ENCODE measurements around the gene LHFPL6. TPM values are rescaled to one million over a fixed set of nuclear protein-coding genes. Genes with fewer than 3 reads are reported as not detected.
A peak's percentile ranks its signal among the peaks of the same experiment; 100 is the strongest.

The LHFPL6 gene
- total RNA-seq, 2 donors from 2014 or later = 58.2 to 67.2 TPM

- DNase-seq (no peak), ATAC-seq (no peak)
- intact Hi-C loops (cut with DNase I) = no loop called here
Observed at GRCh38 chr13:39496506-39496905, 106.5 kb downstream of the LHFPL6 start.

- no peak for ATAC-seq
- intact Hi-C loops (cut with DNase I) = no loop called here
- DNase-seq = no peak
Observed at GRCh38 chr13:39494633-39495032, 108.4 kb downstream of the LHFPL6 start.

DNA sequence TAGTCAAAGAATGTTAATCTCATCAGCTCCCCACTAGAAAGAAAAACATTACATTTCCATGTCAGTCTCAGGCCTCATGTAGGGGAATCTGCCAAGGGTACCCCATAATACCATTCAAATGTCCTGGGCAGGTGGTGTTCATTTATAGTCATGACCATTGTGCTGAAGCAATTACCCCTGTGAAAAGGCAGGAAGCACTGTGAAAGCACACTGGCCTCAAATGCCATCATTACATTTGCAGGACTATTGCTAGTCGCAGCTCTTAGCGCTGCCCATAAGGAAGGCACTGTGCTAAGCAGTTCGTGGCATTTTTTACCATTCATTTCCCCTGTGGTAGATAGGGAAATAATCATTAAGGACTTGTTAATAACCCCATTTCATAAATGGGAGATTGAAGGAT lies 109.0 kb downstream of the LHFPL6 start:
- intact Hi-C loops (cut with DNase I) = no loop called here
- ATAC-seq (no peak), DNase-seq (no peak)

GRCh38 chr13:39490136-39490535 lies 112.9 kb downstream of the LHFPL6 start:
- intact Hi-C loops (cut with DNase I) = no loop called here
- DNase-seq (no peak), ATAC-seq (no peak)

- intact Hi-C loops (cut with DNase I) = no loop called here
- ATAC-seq = no peak
- DNase-seq = no peak
Observed at GRCh38 chr13:39486758-39487157, 116.2 kb downstream of the LHFPL6 start.

- intact Hi-C loops (cut with DNase I) = no loop called here
- ATAC-seq = no peak
- DNase-seq = no peak
Observed at GRCh38 chr13:39485314-39485700, 117.7 kb downstream of the LHFPL6 start.

DNA sequence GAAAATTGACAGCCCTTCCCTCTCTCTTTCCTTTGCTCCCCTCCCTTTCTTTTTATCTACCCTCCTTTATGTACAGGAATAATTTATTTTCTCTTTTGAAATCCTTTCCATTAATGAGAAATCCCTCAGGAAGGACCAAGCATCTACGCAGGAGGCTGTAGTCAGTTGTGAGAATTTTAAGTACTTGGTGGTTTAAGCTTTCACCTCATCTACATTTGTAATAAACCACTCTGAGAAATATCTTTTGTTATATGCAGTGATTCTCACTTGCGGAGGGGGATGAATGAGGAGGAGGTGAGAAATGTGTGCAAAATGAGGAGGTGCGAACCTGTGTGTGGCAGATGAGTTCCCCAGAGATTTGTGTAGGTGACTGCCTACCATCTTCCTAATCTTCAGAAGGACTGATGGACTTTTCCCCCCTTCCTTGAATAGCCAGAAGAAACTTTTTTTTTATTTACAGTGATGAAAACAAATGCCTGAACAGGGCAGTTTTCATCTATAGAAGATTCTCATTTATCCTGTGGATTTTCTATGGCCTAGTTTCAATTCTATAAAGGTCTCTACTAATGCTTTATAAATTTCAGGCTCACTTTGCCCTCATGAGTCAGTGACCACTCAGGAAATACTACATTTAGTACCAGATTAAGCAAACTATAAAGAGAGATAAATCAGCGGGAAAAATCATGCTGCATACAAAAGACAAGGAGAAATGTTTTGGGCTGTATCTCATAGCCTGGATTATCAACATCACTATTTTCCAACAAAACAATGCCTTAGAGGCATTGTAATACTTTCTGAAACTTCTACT lies 118.3 kb downstream of the LHFPL6 start:
- intact Hi-C loops (cut with DNase I) = no loop called here
- no peak for ATAC-seq
- DNase-seq = no peak

GRCh38 chr13:39483326-39483725 lies 119.7 kb downstream of the LHFPL6 start:
- ATAC-seq (no peak), DNase-seq (no peak)
- intact Hi-C loops (cut with DNase I) = no loop called here

- ATAC-seq (no peak), DNase-seq (peak; percentile 31)
- intact Hi-C loops (cut with DNase I) = no loop called here
Observed at GRCh38 chr13:39481491-39481890, 121.5 kb downstream of the LHFPL6 start.

- intact Hi-C loops (cut with DNase I) = no loop called here
- ATAC-seq (peak in 1 of 2 donors; percentile 48), DNase-seq (no peak)
Observed at GRCh38 chr13:39474600-39474999, 128.4 kb downstream of the LHFPL6 start.

DNA sequence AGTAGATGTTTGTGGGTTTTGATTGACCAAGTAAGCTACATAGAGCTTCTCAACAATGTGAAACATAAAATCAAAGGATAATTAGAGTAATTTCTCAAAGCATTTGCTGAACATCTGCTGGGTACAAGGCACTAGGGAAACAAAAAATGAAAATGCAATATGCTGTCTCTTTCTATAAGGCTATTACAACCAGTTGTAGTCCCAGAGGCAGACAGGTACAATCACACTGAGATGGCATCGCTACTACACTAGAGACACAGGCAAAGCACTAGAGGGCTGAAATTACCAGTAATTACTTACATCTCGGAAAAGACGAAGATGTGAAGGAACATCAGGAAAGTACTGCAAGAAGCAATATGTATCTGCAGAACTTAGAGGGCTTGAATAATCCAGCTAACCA lies 133.3 kb downstream of the LHFPL6 start:
- ATAC-seq (no peak), DNase-seq (no peak)
- intact Hi-C loops (cut with DNase I) = no loop called here

DNA sequence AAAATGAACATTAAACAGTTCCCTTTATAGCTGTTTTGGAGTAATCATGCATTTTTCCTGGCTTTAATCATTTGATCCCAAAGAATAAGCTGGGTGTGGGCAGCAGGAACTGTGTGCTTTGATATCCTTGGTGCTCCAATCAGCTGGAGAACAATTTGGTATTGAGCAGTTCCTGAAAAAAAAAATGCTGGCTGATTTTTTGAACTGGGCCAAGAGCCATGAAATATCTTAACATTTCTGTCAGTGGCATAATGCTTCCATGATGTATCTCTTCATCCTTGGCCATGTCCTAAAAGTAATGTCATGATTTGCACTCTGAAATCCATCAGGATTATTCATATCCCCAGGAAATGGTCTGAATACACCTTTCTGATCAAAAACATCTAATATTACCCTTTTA lies 134.7 kb downstream of the LHFPL6 start:
- intact Hi-C loops (cut with DNase I) = no loop called here
- no peak for ATAC-seq
- DNase-seq = no peak

DNA sequence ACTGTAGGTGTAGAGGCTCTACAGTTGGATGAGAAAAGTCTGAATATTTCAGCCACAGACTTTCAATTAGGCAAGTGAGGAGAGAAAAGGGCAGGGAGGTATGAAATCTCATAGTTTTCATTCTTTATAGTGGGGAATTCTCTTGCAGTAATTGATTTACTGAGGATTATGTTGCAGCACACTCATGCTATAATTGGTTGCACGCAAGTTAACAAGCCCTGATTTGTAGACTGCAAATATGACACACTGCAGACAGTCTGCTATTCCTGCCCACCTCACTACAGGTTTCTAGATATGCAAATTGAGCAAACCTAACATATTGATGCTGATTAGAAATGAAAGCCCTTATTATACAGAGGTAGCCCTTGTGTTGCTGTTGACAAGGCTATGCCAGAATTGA lies 139.4 kb downstream of the LHFPL6 start:
- ATAC-seq (no peak), DNase-seq (no peak)
- intact Hi-C loops (cut with DNase I) = no loop called here

GRCh38 chr13:39462906-39463305 lies 140.1 kb downstream of the LHFPL6 start:
- ATAC-seq (no peak), DNase-seq (no peak)
- intact Hi-C loops (cut with DNase I) = no loop called here

DNA sequence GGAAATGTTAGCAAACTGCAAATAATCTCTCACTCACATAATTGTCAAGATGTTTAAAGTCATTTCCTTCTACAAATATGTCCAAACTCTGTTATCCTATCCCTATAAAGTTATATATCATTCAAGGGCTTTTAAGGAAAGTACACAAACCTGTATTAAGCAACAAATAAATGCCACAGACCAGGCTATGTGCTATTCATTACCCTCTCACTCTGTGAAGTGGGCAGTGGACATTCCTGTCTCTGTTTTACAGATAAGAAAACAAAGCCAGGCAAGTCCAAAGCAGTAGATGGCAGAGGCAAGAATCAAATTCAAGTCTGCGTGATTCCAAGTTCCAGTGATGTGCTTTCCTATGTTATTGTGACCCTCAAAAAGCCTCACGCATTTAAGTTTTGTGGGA lies 140.6 kb downstream of the LHFPL6 start:
- intact Hi-C loops (cut with DNase I) = no loop called here
- ATAC-seq (peak; percentile 59 to 80), DNase-seq (no peak)

DNA sequence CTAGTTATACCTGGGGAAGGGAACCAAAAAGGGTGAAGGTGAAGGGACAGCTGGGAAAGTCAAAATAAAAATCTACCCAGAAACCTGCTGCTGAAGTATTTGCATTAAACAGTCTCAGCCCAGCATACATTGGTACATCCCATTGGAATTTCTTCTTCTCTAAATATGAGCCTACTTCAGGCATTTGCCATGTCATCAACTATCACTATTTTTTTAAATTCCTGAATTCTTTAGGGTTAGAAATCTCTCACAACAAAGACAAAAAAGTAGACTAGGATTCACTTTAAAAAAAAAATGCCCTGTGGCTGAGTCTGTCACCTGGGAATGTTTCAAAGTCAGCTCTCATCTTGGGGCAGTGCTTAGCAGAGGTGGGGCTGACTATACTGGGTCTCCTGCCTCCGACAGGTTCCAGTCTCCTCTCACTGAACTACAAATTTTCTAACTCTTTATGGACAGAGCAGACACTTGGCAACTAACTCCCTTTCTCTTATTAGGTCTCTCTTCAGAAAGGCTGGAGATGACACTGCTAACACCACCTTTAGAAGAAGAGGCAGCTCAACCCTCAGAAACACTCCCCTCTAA lies 141.2 kb downstream of the LHFPL6 start:
- ATAC-seq = peak in 1 of 2 donors; percentile 24
- intact Hi-C loops (cut with DNase I) = no loop called here
- no peak for DNase-seq

DNA sequence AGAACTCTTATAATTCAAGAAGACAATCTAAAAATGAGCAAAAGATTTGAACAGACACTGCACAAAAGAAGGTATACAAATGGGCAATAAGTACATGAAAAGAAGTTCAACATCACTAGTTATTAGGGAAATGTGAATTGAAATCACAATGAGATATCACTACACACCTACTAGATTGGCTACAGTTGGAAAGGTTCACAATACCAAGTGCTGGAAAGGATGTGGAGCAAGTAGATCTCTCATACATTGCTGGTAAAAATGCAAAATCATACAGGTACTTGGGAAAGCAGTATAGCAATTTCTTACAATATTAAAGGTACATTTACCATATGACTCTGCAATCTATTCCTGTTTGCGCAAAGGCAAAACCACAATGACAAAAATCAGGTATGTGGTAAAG lies 145.7 kb downstream of the LHFPL6 start:
- intact Hi-C loops (cut with DNase I) = no loop called here
- ATAC-seq = no peak

DNA sequence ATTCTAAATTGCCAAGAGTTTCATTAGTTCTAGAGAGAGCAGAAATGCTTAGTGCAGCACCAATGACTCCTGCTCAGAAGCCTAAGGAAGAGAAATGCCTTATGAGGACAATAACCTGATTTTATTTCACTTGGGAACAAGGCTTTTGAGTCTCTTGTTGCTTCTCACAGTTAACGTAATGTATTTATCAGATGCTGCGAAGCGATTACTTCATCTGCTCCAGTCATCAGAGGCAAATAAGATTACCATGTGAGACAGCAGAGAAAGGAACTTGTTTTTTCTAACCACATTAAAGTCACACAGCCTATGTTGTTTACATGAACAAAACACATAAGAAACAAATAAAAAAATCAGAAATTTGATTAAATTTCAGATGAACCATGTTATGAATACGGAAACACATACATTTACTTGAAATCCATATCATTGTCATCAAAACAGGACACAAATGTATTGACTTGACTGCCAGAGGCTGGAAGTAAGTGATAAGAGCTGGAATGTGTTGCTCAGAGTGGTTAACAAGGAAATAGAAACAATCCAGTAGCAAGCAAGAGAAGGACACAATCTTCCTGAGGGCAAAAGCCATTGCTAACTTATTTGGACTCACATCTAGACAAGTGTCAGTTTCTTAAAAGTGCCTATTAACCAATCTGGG lies 147.3 kb downstream of the LHFPL6 start:
- no peak for ATAC-seq
- no peak for DNase-seq
- intact Hi-C loops (cut with DNase I) = no loop called here

More for the DNA sequence above, 145.7 kb downstream of the LHFPL6 start:
- no peak for DNase-seq

GRCh38 chr13:39452834-39453233 lies 150.2 kb downstream of the LHFPL6 start:
- peak; percentile 35 to 40 for ATAC-seq
- DNase-seq = no peak
- intact Hi-C loops (cut with DNase I) = no loop called here

DNA sequence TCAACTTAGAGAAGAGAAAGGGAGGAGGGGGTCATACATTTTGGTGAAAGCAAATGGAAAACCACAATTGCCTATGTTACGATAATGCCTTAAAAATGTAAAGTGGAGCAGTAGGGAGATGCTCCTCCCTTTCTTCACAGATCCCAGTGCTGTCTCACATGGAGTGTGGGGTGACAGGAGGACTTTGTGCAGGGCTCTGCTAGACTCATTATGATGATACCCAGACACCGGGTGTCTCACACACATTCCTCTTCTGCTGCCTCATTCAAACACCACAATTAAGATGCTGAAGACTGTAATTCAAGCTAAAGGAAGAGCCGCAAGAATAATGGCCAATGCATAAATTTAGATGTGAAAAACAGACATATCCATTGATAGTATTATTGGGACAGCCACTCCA lies 150.6 kb downstream of the LHFPL6 start:
- ATAC-seq = peak; percentile 75 to 87
- no peak for DNase-seq
- intact Hi-C loops (cut with DNase I) = no loop called here
